ENCODE data around the gene ARMC8.

The ARMC8 gene

DNA sequence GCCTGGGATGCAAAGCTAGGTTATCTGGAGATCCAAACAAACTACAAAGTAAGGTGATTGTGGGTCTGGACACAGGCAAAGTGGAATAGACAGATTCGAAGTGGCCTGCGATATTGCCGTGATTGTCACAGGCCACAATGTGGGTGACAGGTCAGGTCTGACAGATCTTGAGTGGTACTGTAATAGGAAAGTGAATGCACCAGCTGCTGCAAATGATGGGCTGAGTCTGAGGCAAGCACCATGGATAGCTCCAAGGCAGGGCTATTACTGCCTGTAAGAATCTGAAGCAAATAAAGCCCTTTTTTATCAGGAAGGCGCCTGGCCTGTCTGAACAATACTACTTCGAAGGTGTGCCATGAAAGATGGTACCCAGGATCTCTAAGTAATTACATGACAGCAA, 10.0 kb downstream of the ARMC8 start:
- no peaks in the 10 kb centered on the region for H3K9me3 ChIP-seq
- peaks cover 13% of the 10 kb centered on the region; the same call in 1 of the 2 replicates for H3K4me1 ChIP-seq
- peaks cover 34% of the 10 kb centered on the region for H3K36me3 ChIP-seq
- H3K4me3 ChIP-seq = no peak overlapping the region
- H3K27ac ChIP-seq = no peak overlapping the region
- TF ChIP-seq Cebpa-rat (IDR thresholded peaks at IDR 0.05) = no peak
- H3K27me3 ChIP-seq = no peaks in the 10 kb centered on the region
- H4K20me1 ChIP-seq = peaks cover 100% of the 10 kb centered on the region
- no peak overlapping the region for H3K4me2 ChIP-seq
- H3K9ac ChIP-seq = no peak overlapping the region

GRCh38 chr3:138197524-138197923, 10.4 kb downstream of the ARMC8 start:
- no peak overlapping the region for H3K9ac ChIP-seq
- peaks cover 100% of the 10 kb centered on the region for H4K20me1 ChIP-seq
- TF ChIP-seq Cebpa-rat (IDR thresholded peaks at IDR 0.05) = no peak
- H3K4me1 ChIP-seq = peaks cover 13% of the 10 kb centered on the region; the same call in 1 of the 2 replicates
- H3K9me3 ChIP-seq = no peaks in the 10 kb centered on the region
- no peaks in the 10 kb centered on the region for H3K27me3 ChIP-seq
- no peak overlapping the region for H3K4me2 ChIP-seq
- no peak overlapping the region for H3K27ac ChIP-seq
- peaks cover 29% of the 10 kb centered on the region for H3K36me3 ChIP-seq
- H3K4me3 ChIP-seq = no peak overlapping the region

- H3K4me2 ChIP-seq = peak overlapping the region; percentile 3
- H3K27me3 ChIP-seq = no peaks in the 10 kb centered on the region
- H4K20me1 ChIP-seq = peaks cover 100% of the 10 kb centered on the region
- H3K36me3 ChIP-seq = peaks cover 37% of the 10 kb centered on the region
- no peak overlapping the region for H3K4me3 ChIP-seq
- H3K4me1 ChIP-seq = peaks cover 13% of the 10 kb centered on the region; the same call in 1 of the 2 replicates
- TF ChIP-seq Cebpa-rat (IDR thresholded peaks at IDR 0.05) = no peak
- H3K9ac ChIP-seq = no peak overlapping the region
- H3K9me3 ChIP-seq = no peaks in the 10 kb centered on the region
- no peak overlapping the region for H3K27ac ChIP-seq
These were observed 12.8 kb downstream of the ARMC8 start for GRCh38 chr3:138199851-138200250.

GRCh38 chr3:138200424-138200823, 13.3 kb downstream of the ARMC8 start:
- Histone ChIP-seq H3K27me3 (no peaks in the 10 kb centered on the region), H3K36me3 (peaks cover 42% of the 10 kb centered on the region), H4K20me1 (peaks cover 100% of the 10 kb centered on the region), H3K27ac (no peak overlapping the region), H3K4me3 (no peak overlapping the region), H3K9ac (no peak overlapping the region), H3K9me3 (no peaks in the 10 kb centered on the region), H3K4me1 (peaks cover 13% of the 10 kb centered on the region; the same call in 1 of the 2 replicates), H3K4me2 (no peak overlapping the region)
- no peak for TF ChIP-seq Cebpa-rat (IDR thresholded peaks at IDR 0.05)

DNA sequence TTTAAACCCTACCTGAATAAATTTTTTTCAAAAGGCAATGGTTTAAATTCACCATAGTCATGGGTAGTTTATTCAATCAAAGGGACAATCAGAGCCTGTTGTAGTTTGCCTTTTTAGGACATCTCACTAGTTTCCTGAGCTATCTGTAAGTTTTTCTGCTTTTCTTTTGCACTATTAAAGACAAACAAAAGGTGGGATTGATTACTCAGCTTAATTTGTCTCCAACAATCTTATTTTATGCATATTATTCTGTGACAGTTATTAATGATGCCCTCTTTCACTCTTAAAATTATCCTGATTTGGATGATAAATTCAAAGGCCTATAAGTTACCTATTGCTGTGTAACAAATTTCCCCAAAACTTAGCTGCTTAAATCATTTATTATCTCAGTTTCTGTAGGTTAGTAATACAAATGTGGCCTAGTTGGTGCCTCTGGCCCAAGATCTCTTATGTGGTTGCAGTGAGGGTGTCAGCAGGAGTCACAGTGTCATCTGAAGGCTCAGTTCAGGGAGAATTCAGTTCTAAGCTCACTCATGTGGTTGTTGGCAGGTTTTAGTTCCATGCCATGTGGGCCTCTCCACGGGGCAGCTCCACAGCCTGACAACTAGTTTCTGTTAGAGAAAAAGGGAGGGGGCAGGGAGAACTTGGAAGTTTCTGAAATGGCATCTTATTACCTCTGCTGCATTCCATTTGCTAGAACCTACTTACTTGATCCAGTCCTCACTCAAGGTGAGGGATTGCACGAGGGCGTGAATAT, 16.0 kb downstream of the ARMC8 start:
- no peak overlapping the region for H3K27ac ChIP-seq
- H3K4me1 ChIP-seq = peaks cover 13% of the 10 kb centered on the region; the same call in 1 of the 2 replicates
- H3K27me3 ChIP-seq = no peaks in the 10 kb centered on the region
- no peak overlapping the region for H3K9ac ChIP-seq
- TF ChIP-seq Cebpa-rat (IDR thresholded peaks at IDR 0.05) = no peak
- H3K36me3 ChIP-seq = peaks cover 50% of the 10 kb centered on the region
- no peak overlapping the region for H3K4me2 ChIP-seq
- H3K4me3 ChIP-seq = no peak overlapping the region
- peaks cover 100% of the 10 kb centered on the region for H4K20me1 ChIP-seq
- peaks cover 15% of the 10 kb centered on the region for H3K9me3 ChIP-seq

DNA sequence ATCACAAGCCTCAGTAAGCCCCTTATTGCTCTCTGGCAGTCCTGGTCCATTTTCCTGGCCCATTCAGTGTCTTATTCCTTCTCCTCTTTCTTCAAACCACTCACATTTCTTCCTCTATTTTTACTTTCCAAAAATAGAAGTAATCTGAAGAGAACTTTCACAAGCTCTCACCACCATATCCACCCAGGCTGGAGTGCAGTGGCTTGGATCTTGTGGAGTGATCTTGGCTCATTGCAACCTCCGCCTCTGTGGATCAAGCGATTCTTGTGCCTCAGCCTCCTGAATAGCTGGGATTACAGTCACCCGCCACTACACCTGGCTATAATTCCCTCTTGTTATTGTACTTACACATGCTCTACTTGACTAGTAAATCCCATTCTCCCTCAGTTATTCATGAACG, 16.8 kb downstream of the ARMC8 start:
- no peak overlapping the region for H3K4me2 ChIP-seq
- H3K36me3 ChIP-seq = peaks cover 52% of the 10 kb centered on the region
- H3K9me3 ChIP-seq = peaks cover 18% of the 10 kb centered on the region
- H3K27me3 ChIP-seq = no peaks in the 10 kb centered on the region
- H3K4me1 ChIP-seq = peaks cover 12% of the 10 kb centered on the region; the same call in 1 of the 2 replicates
- H3K4me3 ChIP-seq = no peak overlapping the region
- TF ChIP-seq Cebpa-rat (IDR thresholded peaks at IDR 0.05) = no peak
- no peak overlapping the region for H3K9ac ChIP-seq
- no peak overlapping the region for H3K27ac ChIP-seq
- peaks cover 100% of the 10 kb centered on the region for H4K20me1 ChIP-seq

DNA sequence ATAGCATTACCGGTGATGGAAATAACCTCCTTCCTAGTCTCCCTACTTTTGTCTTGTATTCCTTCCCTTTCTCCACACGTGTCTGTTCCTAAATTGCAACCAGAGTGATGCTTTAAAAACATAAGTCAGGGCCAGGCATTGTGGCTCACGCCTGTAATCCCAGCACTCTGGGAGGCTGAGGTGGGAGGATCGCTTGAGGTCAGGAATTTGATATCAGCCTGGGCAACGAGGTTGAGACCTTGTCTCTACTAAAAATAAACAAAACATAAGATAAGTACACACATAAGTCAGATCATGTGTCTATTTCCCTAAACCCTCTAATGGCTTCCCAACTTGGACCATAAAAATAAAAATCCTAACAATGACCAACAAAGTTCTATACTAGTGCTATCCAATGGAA, 18.4 kb downstream of the ARMC8 start:
- no peak overlapping the region for H3K27ac ChIP-seq
- H3K36me3 ChIP-seq = peaks cover 56% of the 10 kb centered on the region
- TF ChIP-seq Cebpa-rat (IDR thresholded peaks at IDR 0.05) = no peak
- H3K4me3 ChIP-seq = no peak overlapping the region
- H3K9ac ChIP-seq = no peak overlapping the region
- no peak overlapping the region for H3K4me2 ChIP-seq
- no peaks in the 10 kb centered on the region for H3K27me3 ChIP-seq
- peaks cover 100% of the 10 kb centered on the region for H4K20me1 ChIP-seq
- H3K9me3 ChIP-seq = peaks cover 18% of the 10 kb centered on the region
- H3K4me1 ChIP-seq = no peaks in the 10 kb centered on the region

DNA sequence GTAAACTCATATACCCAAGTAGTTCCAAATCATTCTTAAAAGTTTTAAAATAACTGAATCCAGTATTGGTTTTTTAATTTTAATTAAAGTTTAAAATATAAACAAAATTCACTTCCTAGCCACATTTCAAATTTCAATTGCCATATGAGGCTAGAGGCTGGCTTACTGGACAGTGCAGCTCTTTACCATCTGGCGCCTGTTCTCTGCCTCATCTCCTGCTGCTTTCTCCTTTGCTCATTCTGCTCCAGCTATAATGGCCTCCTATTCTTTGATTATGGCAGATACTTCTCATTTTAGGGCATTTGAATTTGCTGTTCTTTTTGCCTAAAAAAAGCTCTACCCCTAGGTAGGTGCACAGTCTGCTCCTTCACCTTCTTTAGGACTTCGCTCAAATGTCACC, 19.1 kb downstream of the ARMC8 start:
- Histone ChIP-seq H3K4me2 (no peak overlapping the region), H3K27ac (no peak overlapping the region), H3K4me3 (no peak overlapping the region), H3K4me1 (no peaks in the 10 kb centered on the region), H4K20me1 (peaks cover 100% of the 10 kb centered on the region), H3K27me3 (no peaks in the 10 kb centered on the region), H3K9me3 (peaks cover 18% of the 10 kb centered on the region), H3K9ac (no peak overlapping the region), H3K36me3 (peaks cover 61% of the 10 kb centered on the region)
- no peak for TF ChIP-seq Cebpa-rat (IDR thresholded peaks at IDR 0.05)

- no peak overlapping the region for H3K4me2 ChIP-seq
- H3K36me3 ChIP-seq = peaks cover 68% of the 10 kb centered on the region
- no peak overlapping the region for H3K9ac ChIP-seq
- peaks cover 18% of the 10 kb centered on the region for H3K9me3 ChIP-seq
- H3K4me1 ChIP-seq = no peaks in the 10 kb centered on the region
- no peak for TF ChIP-seq Cebpa-rat (IDR thresholded peaks at IDR 0.05)
- H3K27ac ChIP-seq = no peak overlapping the region
- H3K27me3 ChIP-seq = no peaks in the 10 kb centered on the region
- peaks cover 98% of the 10 kb centered on the region for H4K20me1 ChIP-seq
- H3K4me3 ChIP-seq = no peak overlapping the region
These were observed 23.4 kb downstream of the ARMC8 start for GRCh38 chr3:138210528-138210927.

GRCh38 chr3:138213398-138214085, 26.4 kb downstream of the ARMC8 start:
- H4K20me1 ChIP-seq = peaks cover 87% of the 10 kb centered on the region
- TF ChIP-seq Cebpa-rat (IDR thresholded peaks at IDR 0.05) = no peak

More at GRCh38 chr3:138213398-138214085, 26.4 kb downstream of the ARMC8 start:
- Histone ChIP-seq H3K27ac (no peak overlapping the region), H3K4me1 (no peaks in the 10 kb centered on the region), H3K9ac (no peak overlapping the region), H3K36me3 (peaks cover 47% of the 10 kb centered on the region), H3K4me2 (no peak overlapping the region), H3K4me3 (no peak overlapping the region), H3K27me3 (no peaks in the 10 kb centered on the region), H3K9me3 (no peaks in the 10 kb centered on the region)

Measured in BLaER1 (cell line).